GM18907 (cell line): ENCODE measurements around the gene RFNG.

Experiments used
- ATAC-seq: cut with Tn5 transposase; IDR thresholded peaks from one replicate; pipeline ENCODE4 v1.9.1; 2021; ENCODE audit warnings: mild to moderate bottlenecking, moderate library complexity; ENCODE audit not compliant: unreplicated experiment

Gene RFNG

DNA sequence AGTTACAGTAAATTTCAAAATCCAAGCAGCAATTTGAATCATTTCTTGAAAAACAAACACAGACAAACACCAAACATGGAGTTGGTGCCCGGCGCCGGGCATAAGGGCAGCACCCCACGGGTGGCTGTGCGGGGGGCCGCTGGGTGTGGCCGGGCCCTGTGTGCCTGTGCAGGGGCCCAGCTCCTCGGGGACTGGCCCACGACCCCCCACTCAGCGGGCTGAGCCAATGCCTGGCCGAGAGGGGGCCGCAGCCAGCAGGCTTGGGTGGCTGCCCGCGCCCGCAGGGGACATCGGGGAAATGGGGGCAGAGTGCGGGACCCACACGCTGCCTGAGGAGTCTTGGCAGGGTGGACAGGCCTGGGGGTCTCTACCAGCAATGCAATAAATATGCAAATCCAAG, 26.8 kb upstream of the RFNG start:
- no peak for ATAC-seq

DNA sequence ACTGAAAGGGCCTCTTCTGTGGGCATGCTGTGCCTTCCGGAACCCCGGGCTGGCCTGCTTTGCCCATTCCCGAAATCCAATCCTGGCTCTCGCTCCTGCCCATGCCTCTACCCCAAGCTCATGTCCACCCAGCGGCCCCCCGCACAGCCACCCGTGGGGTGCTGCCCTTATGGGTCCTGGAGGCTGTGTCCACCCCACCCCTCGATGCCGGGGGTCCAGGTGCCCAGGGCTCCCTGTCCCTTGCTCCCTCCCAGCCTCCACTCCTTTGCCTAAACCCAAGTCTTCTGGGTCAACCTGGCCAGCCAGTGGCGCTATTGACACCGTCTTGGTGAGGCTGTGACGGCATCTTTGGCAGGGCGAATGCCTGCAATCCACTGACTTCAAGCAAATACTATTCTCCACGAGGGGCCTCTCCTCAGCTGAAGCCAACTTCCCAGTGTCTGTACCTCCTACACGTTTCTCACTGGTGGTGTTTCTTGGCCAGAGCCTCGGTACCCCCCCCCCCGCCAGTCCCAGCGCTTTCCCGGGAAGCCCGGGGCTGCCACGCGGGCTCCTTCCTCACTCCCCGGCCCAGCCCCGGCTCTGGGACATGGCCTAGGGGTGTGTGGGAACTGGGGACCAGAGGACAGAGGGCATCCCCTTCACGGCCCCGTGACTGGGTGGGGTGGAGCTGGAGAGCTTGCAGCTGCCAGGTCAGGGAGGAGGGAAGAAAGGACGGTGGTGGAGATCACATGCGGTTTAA, 26.2 kb upstream of the RFNG start:
- no peak for ATAC-seq

DNA sequence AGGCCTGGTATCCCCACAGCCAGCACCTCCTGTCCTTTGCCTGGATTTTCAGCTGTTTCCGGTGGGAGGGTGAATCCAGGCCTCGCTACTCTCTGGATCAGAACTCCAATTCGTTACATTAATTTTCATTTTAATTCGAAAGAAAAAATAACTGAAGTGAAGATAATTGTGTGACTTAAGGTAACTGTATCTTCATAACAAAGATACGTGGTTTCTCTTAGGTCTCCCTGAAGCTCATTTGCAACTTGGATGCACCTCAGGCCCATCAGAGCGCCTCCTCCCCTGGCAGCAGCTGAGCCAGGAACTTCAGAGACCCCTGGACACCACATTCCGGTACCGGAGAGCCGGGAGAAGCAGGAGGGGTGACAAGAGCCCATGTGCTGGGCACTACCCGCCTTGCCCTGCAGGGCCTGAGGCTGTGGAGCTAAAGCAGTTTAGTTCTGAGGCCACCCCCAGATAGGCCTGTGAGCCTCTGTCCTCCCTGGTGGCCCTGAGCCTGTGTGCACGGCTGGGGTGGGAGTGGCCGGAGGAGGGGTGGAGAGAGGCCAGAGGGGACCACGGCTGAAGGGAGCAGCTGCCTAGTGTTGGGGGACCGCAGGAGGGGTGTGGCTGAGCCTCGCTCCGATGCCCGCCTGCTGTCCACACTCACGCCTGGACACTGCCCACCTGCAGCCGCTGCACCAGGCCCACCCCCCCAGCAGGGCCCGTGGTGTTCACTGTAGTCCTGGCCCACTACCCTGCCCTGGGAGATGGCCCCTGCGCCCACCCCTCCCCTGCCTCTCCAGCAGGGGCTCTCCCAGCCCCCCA, 25.4 kb upstream of the RFNG start:
- no peak for ATAC-seq

DNA sequence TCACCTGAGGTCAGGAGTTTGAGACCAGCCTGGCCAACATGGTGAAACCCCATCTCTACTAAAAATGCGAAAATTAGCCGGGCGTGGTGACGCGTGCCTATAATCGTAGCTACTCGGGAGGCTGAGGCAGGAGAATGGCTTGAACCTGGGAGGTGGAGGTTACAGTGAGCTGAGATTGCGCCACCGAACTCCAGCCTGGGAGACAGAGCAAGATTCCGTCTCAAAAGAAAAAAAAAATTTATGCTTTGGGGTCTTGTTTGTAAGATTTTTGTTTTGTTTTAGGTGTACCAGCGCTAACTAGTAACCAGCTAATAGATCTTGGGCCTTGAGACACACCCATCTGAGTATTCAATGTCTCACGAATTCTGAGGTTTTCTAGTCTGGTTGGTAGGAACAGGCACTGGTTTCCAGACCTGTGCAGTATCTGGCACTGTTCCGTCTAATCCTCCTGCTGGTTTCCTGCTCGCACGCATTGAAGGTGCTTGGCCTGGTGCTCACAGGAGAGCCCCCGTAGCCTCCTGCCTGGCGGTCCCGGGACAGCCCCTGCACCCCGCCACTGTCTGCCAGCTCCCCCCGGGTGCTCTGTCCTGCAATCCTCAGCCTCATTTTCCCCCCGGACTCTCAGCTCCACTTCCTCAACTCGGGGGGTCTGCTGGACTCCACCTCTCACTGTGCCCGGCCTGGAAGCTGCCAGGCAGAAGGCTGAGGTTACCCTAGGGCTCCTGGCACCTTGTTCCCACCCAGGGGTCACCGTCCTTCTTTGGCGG, 24.6 kb upstream of the RFNG start:
- ATAC-seq: no peak

DNA sequence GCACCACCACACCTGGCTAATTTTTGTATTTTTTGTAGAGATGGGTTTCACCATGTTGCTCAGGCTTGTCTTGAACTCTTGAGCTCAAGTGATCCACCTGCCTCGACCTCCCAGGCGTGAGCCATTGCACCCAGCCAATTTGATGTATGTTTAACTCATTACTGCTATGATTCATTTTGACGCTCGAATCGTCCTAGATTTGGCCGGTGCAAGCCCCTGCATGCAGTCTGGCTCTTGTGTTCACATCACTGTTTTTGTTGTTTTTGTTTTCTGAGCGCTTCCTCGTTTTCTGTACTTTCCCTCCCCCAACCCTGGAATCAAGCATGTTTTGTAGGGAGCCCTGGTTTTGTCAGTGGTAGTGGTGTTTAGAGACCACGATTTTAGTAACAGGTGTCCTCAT, 21.8 kb upstream of the RFNG start:
- no peak for ATAC-seq

DNA sequence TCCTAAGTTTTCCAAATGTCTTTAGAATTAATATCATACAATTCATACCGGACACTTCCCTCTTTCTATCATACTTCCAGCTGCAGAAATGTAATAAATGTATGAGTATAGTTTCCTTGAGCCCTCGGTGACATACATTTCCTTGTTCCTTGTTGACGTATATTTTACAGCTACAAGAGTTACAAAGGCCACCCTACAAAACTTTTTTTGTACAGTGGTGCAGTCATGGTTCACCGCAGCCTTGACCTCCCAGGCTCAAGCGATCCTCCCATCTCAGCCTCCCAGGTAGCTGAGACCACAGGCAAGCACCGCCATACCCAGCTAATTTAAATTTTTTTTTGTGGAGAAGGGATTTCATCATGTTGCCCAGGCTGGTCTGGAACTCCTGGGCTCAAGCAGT, 21.2 kb upstream of the RFNG start:
- no peak for ATAC-seq

DNA sequence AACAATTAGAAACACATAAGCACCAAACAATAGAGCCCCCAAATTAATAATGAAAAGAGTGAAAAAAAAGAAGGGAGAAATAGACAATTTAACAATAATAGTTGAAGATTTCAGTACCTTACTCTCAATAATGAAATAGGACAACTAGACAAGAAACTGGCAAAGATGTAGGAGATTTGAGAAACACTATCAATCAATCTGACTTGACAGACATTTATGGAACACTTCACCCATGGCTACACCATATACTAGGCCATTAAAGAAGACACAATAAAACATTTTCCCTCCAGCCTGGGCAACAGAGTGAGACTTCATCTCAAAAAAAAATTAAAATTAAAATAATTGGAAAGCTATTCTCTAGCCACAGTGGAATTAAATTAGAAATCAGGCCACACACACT, 19.0 kb upstream of the RFNG start:
- ATAC-seq: no peak

DNA sequence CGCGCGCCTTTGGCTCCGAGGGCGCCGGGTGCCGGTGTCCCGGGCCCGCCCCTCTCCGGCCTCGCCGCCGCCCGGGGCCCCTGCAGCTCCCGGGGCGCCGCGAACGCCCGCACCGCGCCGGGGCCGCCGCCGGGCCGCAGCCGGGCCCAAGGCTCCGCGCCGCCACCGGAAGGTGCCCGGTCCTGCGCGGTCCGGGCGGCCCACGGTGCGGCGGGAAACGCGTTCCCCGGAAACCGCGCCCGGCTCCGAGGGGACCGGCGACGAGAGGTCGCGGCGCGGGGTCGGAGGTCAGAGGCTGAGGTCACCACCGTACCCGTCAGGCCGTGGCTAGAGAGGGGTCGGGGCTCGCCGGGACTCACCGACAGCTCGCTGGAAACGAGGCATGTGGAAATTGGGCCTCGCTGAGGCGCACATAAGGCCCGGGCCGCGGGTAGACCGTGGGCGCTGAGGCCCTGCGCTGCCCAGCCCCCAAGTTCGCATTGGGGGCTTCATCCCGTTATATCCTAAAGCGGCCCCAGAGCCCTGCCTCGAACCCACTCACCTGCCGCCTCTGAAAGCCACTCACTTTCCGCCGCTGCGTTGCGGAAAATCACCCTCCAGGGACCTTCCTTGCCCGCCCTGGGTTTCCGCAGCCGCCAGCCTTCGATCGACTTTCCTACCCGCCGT, 14.2 kb upstream of the RFNG start, which contains the start of gene DUS1L:
TSS of gene DUS1L (minus strand) at position 167 of the 666 bp plus-strand sequence. CDS start 745 bp downstream, outside the sequence.
- peak; percentile 73 for ATAC-seq

DNA sequence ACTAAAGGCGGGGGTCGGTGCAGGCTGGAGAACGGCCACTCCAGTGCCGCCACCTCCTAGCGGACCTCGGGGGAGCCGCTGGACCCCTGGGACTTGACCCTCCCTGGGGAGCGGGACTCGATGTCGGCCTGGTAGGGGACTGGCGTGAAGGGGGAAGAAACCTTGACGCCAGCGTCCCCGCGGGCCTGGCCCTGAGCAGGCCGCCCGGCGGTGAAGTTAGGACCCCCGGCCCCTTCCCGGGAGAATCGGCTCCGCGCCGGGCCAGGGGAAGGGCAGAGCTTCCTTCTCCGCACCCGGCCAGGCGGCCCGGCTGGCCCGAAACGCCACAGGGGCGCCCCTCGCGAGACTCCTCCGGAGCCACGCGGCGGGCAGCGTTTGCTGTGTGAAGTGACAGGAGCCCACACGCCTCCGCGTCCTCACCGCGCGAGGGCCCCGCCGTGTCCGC, 13.6 kb upstream of the RFNG start:
- peak; percentile 19 for ATAC-seq

DNA sequence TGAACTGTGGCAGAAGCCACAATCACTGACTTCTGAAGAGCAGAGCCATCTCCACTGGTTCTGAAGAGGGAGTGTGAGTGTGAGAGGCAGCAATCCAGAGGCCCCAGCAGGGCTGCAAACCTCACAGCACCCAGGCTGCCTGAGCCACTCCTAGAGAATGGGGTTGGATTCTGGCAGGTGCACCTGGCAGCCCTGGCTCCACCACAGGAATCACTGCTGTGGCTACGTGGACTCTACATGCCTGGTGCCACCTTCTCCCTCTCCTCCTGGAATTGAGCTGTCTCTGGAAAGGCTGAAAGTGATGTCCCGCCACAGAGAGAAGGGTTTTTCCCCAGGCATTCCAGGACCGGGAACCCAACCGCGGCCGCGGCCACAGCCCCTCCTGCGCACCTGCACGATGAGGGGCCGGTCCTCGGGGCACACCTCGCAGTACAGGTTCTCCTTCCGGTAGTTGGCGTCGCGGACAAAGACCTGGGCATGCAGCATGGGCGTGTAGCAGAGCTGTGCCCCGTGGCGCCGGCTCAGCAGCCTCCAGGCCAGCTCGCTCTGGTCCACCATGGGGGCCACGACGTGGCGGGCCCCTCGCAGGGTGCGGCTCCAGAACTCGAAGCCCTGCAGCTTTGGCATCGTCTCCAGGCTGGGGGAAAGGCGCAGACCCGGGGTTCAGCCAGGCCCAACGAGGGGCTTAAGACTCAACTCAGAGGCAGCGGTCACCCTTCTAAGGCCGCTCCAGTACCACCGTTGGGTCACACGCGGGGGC, 13.0 kb upstream of the RFNG start:
- no peak for ATAC-seq

DNA sequence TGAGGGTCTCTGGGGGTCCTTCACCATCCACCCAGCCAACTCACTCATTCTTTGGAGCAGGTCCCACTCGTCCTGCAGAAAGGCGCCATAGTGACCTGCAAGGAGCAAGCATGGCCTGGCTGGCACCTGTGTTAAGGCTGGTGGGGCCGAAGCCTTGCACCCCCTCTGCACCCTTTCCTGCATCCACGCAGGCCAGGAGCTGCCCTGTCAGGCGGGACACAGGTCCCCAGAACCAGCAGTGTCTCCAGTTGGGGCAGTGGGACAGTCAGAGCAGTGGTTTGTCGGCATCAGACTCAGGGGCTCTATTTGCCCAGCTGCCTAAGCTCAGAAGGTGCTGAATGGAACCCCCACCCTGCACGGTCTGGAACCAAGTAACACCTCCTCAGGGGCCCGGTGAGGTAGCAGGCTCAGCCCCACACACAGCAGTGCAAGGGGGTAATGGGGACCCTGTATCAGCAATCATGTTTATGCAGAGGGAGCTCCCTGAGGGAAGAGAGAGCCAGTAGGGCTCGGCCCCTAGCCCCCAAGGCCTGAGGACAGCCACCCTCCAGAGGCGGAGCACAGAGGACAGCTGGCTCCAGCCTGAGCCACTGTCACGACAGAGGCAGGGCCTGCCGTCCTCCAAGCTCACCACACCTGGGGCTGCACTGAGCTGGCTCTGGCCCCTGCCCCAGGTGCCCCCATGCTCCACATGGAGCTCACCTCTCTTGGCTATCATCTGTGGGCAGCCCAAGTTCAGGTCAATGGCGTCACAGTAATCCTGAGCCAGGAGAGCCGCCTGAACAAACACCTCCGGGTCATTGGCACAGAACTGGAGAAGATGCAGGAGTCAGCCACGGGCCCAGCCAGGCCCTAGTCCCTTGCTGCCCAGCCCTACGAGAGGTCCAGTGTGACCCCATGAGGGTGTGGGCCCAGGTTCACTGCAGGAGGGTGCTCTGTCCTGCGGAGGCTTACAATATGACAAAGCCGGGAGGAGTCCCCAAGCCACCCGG, 12.1 kb upstream of the RFNG start:
- no peak for ATAC-seq

DNA sequence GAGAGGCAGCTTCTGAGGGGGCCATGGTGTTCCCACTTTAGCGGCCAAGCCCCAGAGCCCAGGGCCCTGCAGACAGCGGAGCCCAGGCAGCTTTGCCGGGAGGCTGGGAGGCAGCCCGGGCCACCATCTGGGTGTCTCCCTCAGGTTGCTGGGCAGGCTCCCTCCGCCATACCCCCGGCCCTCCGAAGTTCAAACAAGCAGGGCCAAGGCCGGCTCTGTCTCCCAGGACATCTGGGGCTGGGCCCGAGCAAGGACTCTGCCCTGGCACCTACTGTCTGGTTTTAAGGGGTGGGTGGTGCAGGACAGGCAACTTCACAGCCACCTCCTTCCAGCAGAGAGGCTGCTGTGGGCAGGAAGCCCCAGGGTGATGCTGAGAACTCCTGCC, 11.4 kb upstream of the RFNG start:
- ATAC-seq: no peak

DNA sequence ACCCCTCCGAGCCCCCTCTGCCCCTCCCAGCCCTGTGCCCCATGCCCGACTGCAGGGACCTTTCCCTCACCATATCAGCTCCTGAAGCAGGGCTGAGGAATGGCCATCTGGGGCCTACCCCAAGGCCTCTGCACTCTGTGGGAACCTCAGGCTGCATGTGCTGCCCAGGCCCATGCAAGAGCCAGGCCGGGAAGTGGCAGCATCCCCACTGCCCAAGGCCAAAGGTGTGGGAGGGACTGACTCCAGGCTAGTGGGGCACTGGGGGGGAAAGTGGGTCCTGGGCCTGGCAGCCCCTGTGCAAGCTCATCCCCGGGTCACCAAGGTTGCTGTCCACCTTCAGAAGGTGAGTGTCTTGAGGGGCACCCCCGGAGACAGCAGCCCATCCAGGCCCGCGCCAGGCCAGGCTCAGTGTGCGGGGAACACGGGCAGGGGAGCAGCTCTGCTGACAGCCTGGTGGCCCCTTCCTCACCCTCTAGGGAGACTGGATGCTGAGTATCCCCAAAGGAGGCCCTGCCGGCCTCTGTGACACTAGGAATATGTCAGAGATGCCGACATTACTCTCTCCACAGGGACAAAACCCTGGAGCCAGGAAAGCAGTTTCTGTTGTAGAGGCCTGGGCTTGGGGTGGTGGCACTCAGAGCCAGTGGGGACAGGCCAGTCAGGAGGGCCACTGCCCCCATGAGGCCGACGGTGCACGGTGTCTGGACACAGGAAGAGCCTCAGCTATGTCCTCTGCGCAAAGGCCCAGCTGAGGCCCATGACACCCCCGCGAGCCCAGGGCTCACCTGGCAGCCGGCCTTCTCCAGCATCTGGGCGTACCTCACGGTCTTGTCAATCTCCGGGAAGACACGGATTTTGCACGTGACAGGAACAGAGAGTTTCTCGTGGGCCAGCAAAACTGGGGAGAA, 10.7 kb upstream of the RFNG start:
- no peak for ATAC-seq

DNA sequence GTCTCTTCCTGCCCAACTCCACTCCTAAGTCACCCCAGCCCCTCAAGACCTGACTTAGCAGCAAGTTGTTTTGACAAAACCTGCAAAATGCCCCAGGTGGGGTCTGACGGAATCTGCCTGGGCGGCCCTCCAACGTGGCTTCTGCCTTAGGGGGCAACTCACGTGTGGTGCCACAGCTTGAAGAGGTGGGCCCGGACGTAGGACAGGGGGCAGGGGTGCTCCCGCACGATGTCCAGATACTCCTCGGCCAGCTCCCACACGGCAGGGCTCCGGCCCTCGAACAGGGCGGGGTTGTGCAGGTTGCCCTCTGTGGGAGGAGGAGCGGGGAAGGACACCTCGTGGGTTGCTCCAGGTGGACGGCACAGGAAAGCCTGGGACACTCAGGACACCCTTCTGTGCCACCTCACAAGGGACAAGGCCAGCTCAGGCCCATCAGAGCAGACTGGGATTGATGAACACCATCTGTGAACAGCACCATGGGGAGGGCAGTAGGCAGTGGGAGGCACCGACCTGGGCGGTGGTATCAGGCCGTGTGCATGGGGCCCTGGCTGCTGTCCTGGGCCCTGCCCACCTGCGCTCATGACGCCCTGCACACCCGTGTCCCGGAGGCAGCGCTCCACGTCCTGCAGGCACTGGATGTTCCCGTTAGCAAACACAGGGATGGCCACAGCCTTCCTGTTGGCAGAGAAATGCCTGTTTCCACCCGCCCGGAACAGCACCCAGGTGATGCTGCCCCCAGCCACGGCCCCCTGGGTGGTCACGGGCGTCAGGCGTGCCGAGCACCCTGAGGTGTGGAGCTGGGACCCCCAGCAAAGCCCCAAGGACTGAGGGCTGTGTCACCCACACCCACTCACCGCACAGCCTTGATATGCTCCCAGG, 9.7 kb upstream of the RFNG start:
- no peak for ATAC-seq

DNA sequence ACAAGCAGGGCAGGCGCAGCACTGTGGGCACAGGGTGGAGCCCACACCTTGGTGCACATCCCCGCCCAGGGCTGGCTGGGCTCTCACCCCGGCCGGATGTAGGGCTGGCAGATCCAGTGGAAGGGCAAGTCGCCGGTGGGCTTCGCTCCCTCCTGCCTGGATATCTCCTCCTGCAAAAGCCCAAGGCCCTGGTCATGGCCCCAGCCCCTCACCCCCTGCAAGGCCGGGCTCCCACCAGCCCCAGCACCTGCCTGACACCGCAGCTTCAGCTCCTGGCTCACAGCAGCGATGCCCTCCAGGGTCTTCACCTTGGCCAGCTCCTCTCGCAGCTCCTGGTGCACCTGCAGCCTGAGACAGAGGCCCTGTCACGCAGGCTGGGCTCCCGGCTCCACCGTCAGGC, 9.0 kb upstream of the RFNG start:
- no peak for ATAC-seq

DNA sequence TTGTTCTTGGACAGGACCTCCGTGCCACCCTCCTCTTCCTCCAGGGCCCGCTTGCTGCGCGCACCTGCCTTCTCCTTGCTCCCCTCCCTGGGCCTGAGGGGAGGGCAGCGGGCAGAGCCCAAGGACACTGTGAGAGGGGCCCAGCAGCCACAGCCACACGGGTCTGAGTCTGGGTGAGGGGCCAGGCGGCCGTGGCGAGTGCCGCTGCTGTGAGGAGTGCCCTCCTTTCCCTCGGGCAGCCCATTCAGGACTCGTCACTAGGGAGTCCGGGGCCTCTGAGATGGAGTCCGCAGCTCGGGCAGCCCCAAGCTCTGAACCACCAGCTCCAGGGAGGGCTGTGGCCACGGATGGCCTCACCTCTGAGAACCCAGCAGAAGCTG, 8.4 kb upstream of the RFNG start:
- no peak for ATAC-seq
